Myocyte (in vitro differentiated cells): ENCODE data around the gene RNF31. TPM values are rescaled to one million over a fixed set of nuclear protein-coding genes. Genes with fewer than 3 reads are reported as not detected.

Experiments used
- DNase-seq: peaks from one replicate; pipeline ENCODE4 v3.0.0-alpha.2; 2012; ENCODE audit warnings: low read depth
- total RNA-seq: library from RNA; depleted of rRNA; stranded (reverse); fragments of >200 nt; gene quantifications from 2 replicates; pipeline ENCODE4 v1.2.3, GENCODE V29; 2014

Gene RNF31
- total RNA-seq, 1 donor from 2014 or later = 57.6 TPM

DNA sequence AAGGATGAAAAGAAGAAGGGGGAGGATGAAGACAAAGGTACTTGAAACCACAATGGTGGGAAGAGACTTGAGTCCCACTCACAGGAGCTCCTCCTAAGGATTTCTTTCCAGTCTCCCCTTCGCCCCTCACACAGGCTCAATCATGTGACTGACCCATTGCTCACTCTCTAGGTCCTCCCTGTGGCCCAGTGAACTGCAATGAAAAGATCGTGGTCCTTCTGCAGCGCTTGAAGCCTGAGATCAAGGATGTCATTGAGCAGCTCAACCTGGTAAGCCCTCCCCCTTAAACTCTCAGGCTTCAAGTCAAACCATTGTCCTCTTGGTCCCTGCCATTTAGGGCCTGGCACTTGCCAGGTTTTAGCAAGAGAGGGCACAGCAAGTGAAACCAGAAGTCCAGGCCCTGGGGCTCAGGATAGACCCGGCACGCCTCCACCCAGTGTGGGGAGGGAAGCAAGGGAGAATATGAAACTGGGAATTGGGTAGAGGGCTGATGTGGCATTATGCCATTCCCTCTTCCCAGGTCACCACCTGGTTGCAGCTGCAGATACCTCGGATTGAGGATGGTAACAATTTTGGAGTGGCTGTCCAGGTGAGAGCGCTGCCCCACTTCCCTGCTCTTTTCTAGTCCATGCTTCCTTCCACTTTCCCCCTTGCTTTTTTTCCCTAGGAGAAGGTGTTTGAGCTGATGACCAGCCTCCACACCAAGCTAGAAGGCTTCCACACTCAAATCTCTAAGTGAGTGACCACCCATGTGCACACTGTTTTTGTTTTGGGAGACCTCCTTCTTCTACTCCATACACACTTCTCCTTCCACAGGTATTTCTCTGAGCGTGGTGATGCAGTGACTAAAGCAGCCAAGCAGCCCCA, 9.5 kb upstream of the RNF31 start:
- DNase-seq = no peak

DNA sequence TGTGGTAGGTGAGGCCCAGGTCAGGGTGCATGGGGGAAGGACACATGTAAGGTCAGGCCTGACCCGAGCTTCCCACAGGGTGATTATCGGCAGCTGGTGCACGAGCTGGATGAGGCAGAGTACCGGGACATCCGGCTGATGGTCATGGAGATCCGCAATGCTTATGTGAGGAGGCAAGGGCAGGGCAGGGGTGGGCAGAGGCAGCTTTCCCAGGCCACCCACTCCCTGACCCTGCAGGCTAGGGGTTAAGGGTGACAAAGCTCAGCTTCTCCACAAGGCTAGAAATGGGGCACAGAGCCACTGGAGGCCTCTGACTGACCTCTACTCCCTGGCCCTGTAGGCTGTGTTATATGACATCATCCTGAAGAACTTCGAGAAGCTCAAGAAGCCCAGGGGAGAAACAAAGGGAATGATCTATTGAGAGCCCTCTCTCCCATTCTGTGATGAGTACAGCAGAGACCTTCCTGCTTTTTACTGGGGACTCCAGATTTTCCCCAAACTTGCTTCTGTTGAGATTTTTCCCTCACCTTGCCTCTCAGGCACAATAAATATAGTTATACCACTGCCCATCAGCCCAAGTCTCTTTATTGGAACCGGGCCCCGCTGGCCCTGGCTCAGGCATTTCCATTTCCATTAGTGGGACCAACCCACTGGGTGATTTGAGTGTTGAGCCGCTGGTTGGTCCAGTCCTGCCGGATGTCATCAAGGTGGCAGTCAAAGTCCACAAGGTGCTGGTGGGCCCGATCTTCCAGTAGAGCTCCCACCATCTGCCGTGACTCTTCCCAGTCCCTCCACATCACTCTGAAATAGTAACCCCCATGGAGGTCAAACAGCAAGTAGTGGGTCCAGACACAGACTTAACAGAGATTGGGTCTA, 8.7 kb upstream of the RNF31 start:
- DNase-seq = no peak

- no peak for DNase-seq
Observed at GRCh38 chr14:24139272-24139934, 7.9 kb upstream of the RNF31 start.

- DNase-seq = peak; percentile 100
Observed at GRCh38 chr14:24141097-24141880, 6.0 kb upstream of the RNF31 start, which contains the start of gene EMC9. EMC9 (minus strand) TSS chr14:24141591; CDS start chr14:24141304, 287 bp downstream.

- DNase-seq = peak; percentile 57
Observed at GRCh38 chr14:24143511-24143910, 3.8 kb upstream of the RNF31 start.

DNA sequence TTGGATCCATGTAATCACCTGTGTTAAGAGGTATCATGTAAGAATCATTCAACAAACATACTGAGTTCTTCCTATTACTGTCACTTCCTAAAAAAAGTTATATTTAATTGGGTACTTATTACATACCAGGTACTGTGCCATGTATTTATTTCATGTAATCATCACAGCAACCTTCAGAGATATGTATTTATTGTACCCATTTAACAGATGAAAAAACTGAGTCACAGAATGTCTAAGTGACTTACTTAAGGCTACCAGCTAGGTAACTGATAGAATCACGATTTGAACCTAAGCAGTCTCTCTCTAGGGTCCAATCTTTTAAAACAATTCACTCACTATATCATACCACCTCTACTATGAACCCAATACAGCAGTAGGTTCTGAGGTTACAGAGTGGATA, 2.8 kb upstream of the RNF31 start:
- DNase-seq = no peak

GRCh38 chr14:24145219-24145618, 2.1 kb upstream of the RNF31 start:
- no peak for DNase-seq

- DNase-seq = no peak
Observed at GRCh38 chr14:24145690-24146452, 1.4 kb upstream of the RNF31 start.

GRCh38 chr14:24146453-24146977, 783 bp upstream of the RNF31 start, which contains the start of gene PSME2:
PSME2 (minus strand) TSS chr14:24146610; CDS start chr14:24146581, 29 bp downstream.
- DNase-seq = peak; percentile 99

GRCh38 chr14:24147761-24148428, 597 bp downstream of the RNF31 start:
- no peak for DNase-seq

- no peak for DNase-seq
Observed at GRCh38 chr14:24149302-24149969, 2.1 kb downstream of the RNF31 start.

GRCh38 chr14:24150061-24150460, 2.8 kb downstream of the RNF31 start:
- DNase-seq = no peak

DNA sequence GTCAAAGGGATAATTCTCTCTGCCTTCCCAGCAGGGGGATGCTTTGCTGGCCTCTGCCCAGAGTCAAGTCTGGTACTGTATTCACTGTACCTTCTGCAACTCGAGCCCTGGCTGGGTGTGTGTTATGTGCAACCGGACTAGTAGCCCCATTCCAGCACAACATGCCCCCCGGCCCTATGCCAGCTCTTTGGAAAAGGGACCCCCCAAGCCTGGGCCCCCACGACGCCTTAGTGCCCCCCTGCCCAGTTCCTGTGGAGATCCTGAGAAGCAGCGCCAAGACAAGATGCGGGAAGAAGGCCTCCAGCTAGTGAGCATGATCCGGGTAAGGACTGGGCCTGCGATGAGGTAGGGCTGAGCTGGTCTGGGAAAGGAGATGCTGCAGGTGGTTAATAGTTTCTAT, 3.3 kb downstream of the RNF31 start:
- no peak for DNase-seq

DNA sequence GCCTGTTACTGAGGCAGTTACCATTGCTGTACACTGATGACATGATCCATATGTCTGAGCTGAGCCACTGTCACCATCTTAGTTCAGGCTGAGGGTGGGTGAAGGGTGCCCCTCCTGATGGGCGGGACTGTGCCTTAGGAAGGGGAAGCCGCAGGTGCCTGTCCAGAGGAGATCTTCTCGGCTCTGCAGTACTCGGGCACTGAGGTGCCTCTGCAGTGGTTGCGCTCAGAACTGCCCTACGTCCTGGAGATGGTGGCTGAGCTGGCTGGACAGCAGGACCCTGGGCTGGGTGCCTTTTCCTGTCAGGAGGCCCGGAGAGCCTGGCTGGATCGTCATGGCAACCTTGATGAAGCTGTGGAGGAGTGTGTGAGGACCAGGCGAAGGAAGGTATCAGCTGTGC, 3.7 kb downstream of the RNF31 start:
- DNase-seq = no peak

DNA sequence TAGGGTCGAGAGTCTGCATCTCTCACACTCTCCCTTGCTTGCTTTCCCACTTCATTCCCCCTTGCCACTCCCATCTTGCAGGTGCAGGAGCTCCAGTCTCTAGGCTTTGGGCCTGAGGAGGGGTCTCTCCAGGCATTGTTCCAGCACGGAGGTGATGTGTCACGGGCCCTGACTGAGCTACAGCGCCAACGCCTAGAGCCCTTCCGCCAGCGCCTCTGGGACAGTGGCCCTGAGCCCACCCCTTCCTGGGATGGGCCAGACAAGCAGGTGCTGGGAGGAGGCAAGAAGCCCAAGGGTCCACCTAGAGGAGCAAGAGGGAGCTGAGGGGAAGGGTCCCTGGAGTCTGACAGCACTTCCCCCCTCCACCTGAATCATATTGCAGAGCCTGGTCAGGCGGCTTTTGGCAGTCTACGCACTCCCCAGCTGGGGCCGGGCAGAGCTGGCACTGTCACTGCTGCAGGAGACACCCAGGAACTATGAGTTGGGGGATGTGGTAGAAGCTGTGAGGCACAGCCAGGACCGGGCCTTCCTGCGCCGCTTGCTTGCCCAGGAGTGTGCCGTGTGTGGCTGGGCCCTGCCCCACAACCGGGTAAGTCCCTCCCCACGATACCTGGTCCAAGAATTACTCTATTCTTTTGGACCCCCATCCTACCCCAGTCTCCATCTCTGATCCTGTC, 4.2 kb downstream of the RNF31 start:
- DNase-seq = no peak

DNA sequence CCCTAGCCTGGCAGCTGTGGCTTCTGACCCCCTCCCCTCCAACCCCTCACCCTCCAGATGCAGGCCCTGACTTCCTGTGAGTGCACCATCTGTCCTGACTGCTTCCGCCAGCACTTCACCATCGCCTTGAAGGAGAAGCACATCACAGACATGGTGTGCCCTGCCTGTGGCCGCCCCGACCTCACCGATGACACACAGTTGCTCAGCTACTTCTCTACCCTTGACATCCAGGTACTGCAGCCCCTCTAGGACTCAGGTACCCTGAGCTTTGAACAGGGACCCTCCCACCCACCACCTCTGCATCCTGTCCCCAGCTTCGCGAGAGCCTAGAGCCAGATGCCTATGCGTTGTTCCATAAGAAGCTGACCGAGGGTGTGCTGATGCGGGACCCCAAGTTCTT, 7.8 kb downstream of the RNF31 start:
- no peak for DNase-seq

GRCh38 chr14:24156840-24157239, 9.5 kb downstream of the RNF31 start:
- DNase-seq = no peak

- DNase-seq = no peak
Observed at GRCh38 chr14:24157331-24157730, 10.0 kb downstream of the RNF31 start.
